CD14-positive monocyte (primary cell): ENCODE data around the gene PDCD1. TPM values are rescaled to one million over a fixed set of nuclear protein-coding genes. Genes with fewer than 3 reads are reported as not detected.
A peak's percentile ranks its signal among the peaks of the same experiment; 100 is the strongest.

Source experiments
- DNase-seq, 3 donors: peaks; one replicate each; pipeline ENCODE4 v3.0.0-alpha.2; 2011 to 2022
- H2AFZ ChIP-seq: 2 replicates; pipeline ENCODE4 v1.6.0; 2012; ENCODE audit warnings: mild to moderate bottlenecking, low read depth, low read length, inconsistent platforms; ENCODE audit not compliant: insufficient read depth, poor library complexity, severe bottlenecking
- H3K27ac ChIP-seq, 2 donors: 1 replicate in 1 of 2; 2 replicates in 1 of 2; pipeline ENCODE4 v1.5.1; 2012 to 2013; ENCODE audit warnings: low read length in 2 of 2, control low read depth in 1 of 2, inconsistent platforms in 1 of 2, low read depth in 1 of 2, mild to moderate bottlenecking in 1 of 2
- H3K27me3 ChIP-seq, 2 donors: one replicate each; pipeline versions ENCODE4 v1.6.0 to v1.6.1; 2011 to 2013; ENCODE audit warnings: low read length in 2 of 2; ENCODE audit not compliant: control insufficient read depth in 2 of 2, insufficient read depth in 2 of 2
- H3K36me3 ChIP-seq, 2 donors: replicated peaks in 1 of 2; 1 replicate in 1 of 2; 2 replicates in 1 of 2; pipeline versions ENCODE4 v1.5.1 to v1.6.1; 2012 to 2013; ENCODE audit warnings: low read length in 2 of 2, control low read depth in 1 of 2, inconsistent platforms in 1 of 2, mild to moderate bottlenecking in 1 of 2; ENCODE audit not compliant: insufficient read depth in 2 of 2, control insufficient read depth in 1 of 2
- H3K4me1 ChIP-seq, 2 donors: 1 replicate in 1 of 2; 2 replicates in 1 of 2; pipeline versions ENCODE4 v1.5.1 to v1.6.1; 2012 to 2013; ENCODE audit warnings: low read length in 2 of 2, control low read depth in 1 of 2, inconsistent platforms in 1 of 2, mild to moderate bottlenecking in 1 of 2, moderate library complexity in 1 of 2; ENCODE audit not compliant: insufficient read depth in 2 of 2, control insufficient read depth in 1 of 2
- H3K4me2 ChIP-seq: replicated peaks from 2 replicates; pipeline ENCODE3; 2012; ENCODE audit warnings: low read length, moderate library complexity, mild to moderate bottlenecking; ENCODE audit not compliant: poor library complexity, severe bottlenecking; ENCODE audit errors: extremely low read depth
- H3K4me3 ChIP-seq, 3 experiments: fragments of 200-600 bp in 1 of 3; sonication (generic) in 1 of 3; replicated peaks in 1 of 3; 1 replicate in 2 of 3; 2 replicates in 1 of 3; pipeline ENCODE4 v1.5.1; 2011 to 2013; ENCODE audit warnings: low read length in 3 of 3, mild to moderate bottlenecking in 3 of 3, control low read depth in 2 of 3, low read depth in 2 of 3, inconsistent platforms in 1 of 3, moderate library complexity in 1 of 3
- H3K79me2 ChIP-seq: 2 replicates; pipeline ENCODE4 v1.6.0; 2012; ENCODE audit warnings: mild to moderate bottlenecking, control low read depth, inconsistent platforms, low read length, moderate library complexity; ENCODE audit not compliant: insufficient read depth
- H3K9ac ChIP-seq: 2 replicates; pipeline ENCODE4 v1.6.0; 2017; ENCODE audit warnings: low read length, mild to moderate bottlenecking; ENCODE audit not compliant: insufficient read depth, poor library complexity, severe bottlenecking
- H3K9me3 ChIP-seq, 2 donors: replicated peaks in 1 of 2; 1 replicate in 1 of 2; 2 replicates in 1 of 2; pipeline versions ENCODE4 v1.5.1 to v1.6.1; 2012 to 2013; ENCODE audit warnings: low read length in 2 of 2, control low read depth in 1 of 2; ENCODE audit not compliant: control insufficient read depth in 1 of 2, insufficient read depth in 1 of 2
- H4K20me1 ChIP-seq: 2 replicates; pipeline ENCODE4 v1.6.0; 2012; ENCODE audit warnings: mild to moderate bottlenecking, low read length, control low read depth, moderate library complexity; ENCODE audit not compliant: insufficient read depth
- H3K27ac Mint-ChIP-seq, 7 donors: one replicate each; pipeline ENCODE4 v1.8.0; 2020; ENCODE audit warnings: mild to moderate bottlenecking in 7 of 7, mixed read lengths in 7 of 7, moderate library complexity in 6 of 7, inconsistent platforms in 2 of 7
- H3K27me3 Mint-ChIP-seq, 3 donors: one replicate each; pipeline ENCODE4 v1.8.0; 2021 to 2022; ENCODE audit warnings: low read depth in 3 of 3, mild to moderate bottlenecking in 3 of 3, mixed read lengths in 3 of 3, moderate library complexity in 3 of 3, inconsistent platforms in 1 of 3
- H3K36me3 Mint-ChIP-seq, 2 donors: one replicate each; pipeline ENCODE4 v1.8.0; 2020; ENCODE audit warnings: mixed read lengths in 2 of 2, inconsistent platforms in 1 of 2, mild to moderate bottlenecking in 1 of 2
- H3K4me1 Mint-ChIP-seq: one replicate; pipeline ENCODE4 v1.8.0; 2020; ENCODE audit warnings: mild to moderate bottlenecking, mixed read lengths
- H3K4me3 Mint-ChIP-seq, 2 donors: one replicate each; pipeline ENCODE4 v1.8.0; 2020; ENCODE audit warnings: mild to moderate bottlenecking in 2 of 2, mixed read lengths in 2 of 2, moderate library complexity in 1 of 2
- H3K9me3 Mint-ChIP-seq, 7 donors: one replicate each; pipeline ENCODE4 v1.8.0; 2020 to 2022; ENCODE audit warnings: mixed read lengths in 7 of 7, mild to moderate bottlenecking in 6 of 7, moderate library complexity in 6 of 7, inconsistent platforms in 2 of 7
- CTCF ChIP-seq: fragments of 200-600 bp; IDR thresholded peaks from one replicate; pipeline ENCODE4 v1.8.0; 2022; ENCODE audit warnings: antibody characterized with exemption, mild to moderate bottlenecking
- WGBS: methylation state at CpG from one replicate; pipeline ENCODE4 v1.1.5; 2013; ENCODE audit warnings: missing lambda C conversion rate; ENCODE audit not compliant: insufficient coverage; 5-methylcytosine and 5-hydroxymethylcytosine counted together
- intact Hi-C, 2 donors: fragments of 100-400 bp; cut with micrococcal nuclease; formaldehyde crosslinking; loops; one replicate each; pipeline versions ENCODE4 v1.15.0 to v1.15.1; 2023
- polyA plus RNA-seq, 3 donors: library from polyadenylated mRNA; depleted of rRNA in 1 of 3; unstranded in 2 of 3; stranded (reverse) in 1 of 3; fragments of 300-500 nt in 2 of 3; fragments of >200 nt in 1 of 3; fragmentation: Illumina TruSeq in 2 of 3; gene quantifications; 1 replicate in 2 of 3; 2 replicates in 1 of 3; pipeline ENCODE4 v1.2.3, GENCODE V29; 2012 to 2021

The PDCD1 gene
- polyA plus RNA-seq, 3 donors = 0.08 TPM; not detected in 2

DNA sequence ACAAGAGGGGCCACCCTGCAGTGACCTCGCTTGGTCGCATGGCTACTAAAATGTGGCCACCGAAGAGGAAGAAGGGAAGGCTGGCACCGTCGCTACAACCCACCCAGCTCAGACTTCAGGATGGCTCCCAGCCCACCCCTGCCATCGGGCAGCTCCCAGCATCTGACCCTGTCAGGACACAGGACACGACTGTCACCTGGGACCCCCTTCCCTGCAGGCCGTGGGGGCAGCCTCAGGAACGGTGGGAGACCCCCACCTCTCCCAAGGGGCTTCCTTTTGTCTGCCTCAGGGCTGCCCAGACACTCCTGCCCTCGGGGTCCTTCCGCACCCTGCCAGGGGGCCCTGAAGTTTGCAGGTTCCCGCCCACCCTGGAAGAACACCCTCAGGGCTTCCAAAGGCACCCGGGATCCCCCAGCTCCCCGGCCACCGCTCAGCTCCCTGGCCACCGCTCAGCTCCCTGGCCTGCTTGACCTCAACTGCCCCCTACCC lies 18.5 kb upstream of the PDCD1 start:
- Histone ChIP-seq H3K36me3 (no peaks in the 10 kb centered on the region), H3K4me3 (no peak overlapping the region), H3K4me1 (peaks cover 17 to 18% of the 10 kb centered on the region in 2 donors), H3K27ac (no peak overlapping the region), H3K79me2 (no peaks in the 10 kb centered on the region), H3K4me2 (no peak overlapping the region), H3K27me3 (no peaks in the 10 kb centered on the region), H3K9ac (no peak overlapping the region), H2AFZ (no peak overlapping the region), H3K9me3 (peaks cover 0 to 6% of the 10 kb centered on the region in 2 donors), H4K20me1 (no peaks in the 10 kb centered on the region)
- 94% methylated on average over 5 of the region's 16 CpGs for WGBS
- no peaks in the 10 kb centered on the region for H3K36me3 Mint-ChIP-seq
- intact Hi-C loops = loop anchor here in 1 of 2 donors (5.0 kb wide), 1 partner anchor 1025 kb away; no protein-coding TSS in a partner anchor
- H3K27ac Mint-ChIP-seq = peak overlapping the region in 1 of 7 donors; percentile 40
- H3K4me1 Mint-ChIP-seq = peaks cover 7% of the 10 kb centered on the region
- peaks cover 5 to 21% (median 8%) of the 10 kb centered on the region in 7 donors for H3K9me3 Mint-ChIP-seq
- no peak overlapping the region for H3K4me3 Mint-ChIP-seq
- DNase-seq = no peak
- TF ChIP-seq CTCF = no peak
- peaks cover 0 to 6% (median 2%) of the 10 kb centered on the region in 3 donors for H3K27me3 Mint-ChIP-seq

- DNase-seq = no peak
- intact Hi-C loops = loop anchor here in 1 of 2 donors (5.0 kb wide), 1 partner anchor 1024 kb away; no protein-coding TSS in a partner anchor
- H3K9ac ChIP-seq = no peak overlapping the region
- no peak overlapping the region for H3K4me3 ChIP-seq
- H3K36me3 Mint-ChIP-seq = no peaks in the 10 kb centered on the region
- H3K27ac Mint-ChIP-seq = peak overlapping the region in 1 of 7 donors; percentile 40
- H3K4me1 ChIP-seq = peaks cover 12% of the 10 kb centered on the region in 2 donors
- peaks cover 0 to 3% (median 2%) of the 10 kb centered on the region in 3 donors for H3K27me3 Mint-ChIP-seq
- H3K27ac ChIP-seq = no peak overlapping the region
- no peak overlapping the region for H3K4me2 ChIP-seq
- H3K4me1 Mint-ChIP-seq = peaks cover 4% of the 10 kb centered on the region
- no peak for TF ChIP-seq CTCF
- H3K4me3 Mint-ChIP-seq = no peak overlapping the region
- no peak overlapping the region for H2AFZ ChIP-seq
- WGBS = 89% methylated on average over 9 of the region's 18 CpGs
- H3K9me3 ChIP-seq = peaks cover 0 to 6% of the 10 kb centered on the region in 2 donors
- H3K9me3 Mint-ChIP-seq = peaks cover 5 to 21% (median 8%) of the 10 kb centered on the region in 7 donors
- H3K36me3 ChIP-seq = no peaks in the 10 kb centered on the region
- no peaks in the 10 kb centered on the region for H3K27me3 ChIP-seq
- H4K20me1 ChIP-seq = no peaks in the 10 kb centered on the region
- H3K79me2 ChIP-seq = no peaks in the 10 kb centered on the region
Measured at GRCh38 chr2:241876528-241877196, 18.0 kb upstream of the PDCD1 start.
